ENCODE results near the gene IKZF1.

Gene IKZF1

GRCh38 chr7:50363327-50364060 lies 59.0 kb downstream of the IKZF1 start:
- TF ChIP-seq CTCF (IDR thresholded peaks at IDR 0.05; ENCODE audit: insufficient read depth, low read depth, low read length, missing control alignments), result no peak
- H3K4me3 ChIP-seq (ENCODE audit: low read depth, low read length), result no peak overlapping the region
- no peak for DNase-seq (ENCODE audit: low read depth)

- no peak for TF ChIP-seq CTCF (IDR thresholded peaks at IDR 0.05; ENCODE audit: insufficient read depth, low read depth, low read length, missing control alignments)
Measured at GRCh38 chr7:50364645-50365044, 60.1 kb downstream of the IKZF1 start.

GRCh38 chr7:50366311-50366710 lies 61.8 kb downstream of the IKZF1 start:
- DNase-seq (ENCODE audit: low read depth), result no peak
- no peak overlapping the region for H3K4me3 ChIP-seq (ENCODE audit: low read depth, low read length)
- no peak for TF ChIP-seq CTCF (IDR thresholded peaks at IDR 0.05; ENCODE audit: insufficient read depth, low read depth, low read length, missing control alignments)

More at GRCh38 chr7:50364645-50365044, 60.1 kb downstream of the IKZF1 start:
- no peak for DNase-seq (ENCODE audit: low read depth)
- H3K4me3 ChIP-seq (ENCODE audit: low read depth, low read length), result no peak overlapping the region

GRCh38 chr7:50367100-50367499 lies 62.6 kb downstream of the IKZF1 start:
- H3K4me3 ChIP-seq (ENCODE audit: low read depth, low read length), result no peak overlapping the region
- DNase-seq (ENCODE audit: low read depth), result no peak
- TF ChIP-seq CTCF (IDR thresholded peaks at IDR 0.05; ENCODE audit: insufficient read depth, low read depth, low read length, missing control alignments), result no peak

- no peak overlapping the region for H3K4me3 ChIP-seq (ENCODE audit: low read depth, low read length)
- no peak for TF ChIP-seq CTCF (IDR thresholded peaks at IDR 0.05; ENCODE audit: insufficient read depth, low read depth, low read length, missing control alignments)
- DNase-seq (ENCODE audit: low read depth), result no peak
Measured at GRCh38 chr7:50367570-50367969, 63.1 kb downstream of the IKZF1 start.

- DNase-seq (ENCODE audit: low read depth), result peak; percentile 63
- TF ChIP-seq CTCF (IDR thresholded peaks at IDR 0.05; ENCODE audit: insufficient read depth, low read depth, low read length, missing control alignments), result no peak
- H3K4me3 ChIP-seq (ENCODE audit: low read depth, low read length), result no peak overlapping the region
Measured at GRCh38 chr7:50368366-50368765, 63.9 kb downstream of the IKZF1 start.

Data from GM12865 (cell line).